Hematopoietic multipotent progenitor cell treated with erythropoietin and hydrocortisone succinate and interleukin-3 and kit ligand, for 4 days (in vitro differentiated cells): ENCODE results near the gene TTLL10.
"Not testable (repeated sequence)": the region's sequence is repeated elsewhere in the genome, so short reads cannot be mapped to it uniquely, and the experiment has no call there.

Source experiments
- DNase-seq: peaks from one replicate; pipeline ENCODE4 v3.0.0-alpha.2; 2015

TTLL10 gene

DNA sequence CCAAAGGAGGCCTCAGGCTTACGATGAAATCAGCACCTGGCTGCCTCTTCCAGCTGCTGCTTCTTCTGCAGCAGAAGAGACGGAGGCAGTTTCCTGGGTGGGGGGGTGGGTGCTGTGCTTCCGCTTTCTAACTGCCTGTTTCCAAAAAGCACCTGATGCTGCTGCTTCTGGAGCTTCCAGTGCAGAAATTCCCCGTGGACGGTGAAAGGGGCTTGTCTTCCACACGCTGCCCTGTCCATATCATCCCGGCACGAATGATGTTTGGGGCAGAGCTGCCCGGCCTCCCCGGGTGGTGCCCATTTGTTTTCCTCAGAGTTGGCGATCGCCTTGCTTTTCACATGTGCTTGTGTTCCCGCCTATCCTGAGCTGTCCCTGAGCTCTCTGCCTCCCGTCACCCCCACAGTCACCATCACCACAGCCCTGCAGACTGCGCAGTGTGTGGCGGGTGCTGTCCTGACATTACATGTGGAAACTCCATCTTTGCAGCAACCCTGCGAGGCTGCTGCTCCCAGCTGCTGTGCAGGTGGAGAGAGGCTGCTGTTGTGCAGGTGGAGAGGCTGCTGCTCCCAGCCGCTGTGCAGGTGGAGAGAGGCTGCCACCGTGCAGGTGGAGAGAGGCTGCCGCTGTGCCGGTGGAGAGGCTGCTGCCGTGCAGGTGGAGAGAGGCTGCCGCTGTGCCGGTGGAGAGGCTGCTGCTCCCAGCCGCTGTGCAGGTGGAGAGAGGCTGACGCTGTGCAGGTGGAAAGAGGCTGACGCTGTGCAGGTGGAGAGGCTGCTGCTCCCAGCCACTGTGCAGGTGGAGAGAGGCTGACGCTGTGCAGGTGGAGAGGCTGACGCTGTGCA is 1.8 kb downstream of the TTLL10 start:
- no peak for DNase-seq

DNA sequence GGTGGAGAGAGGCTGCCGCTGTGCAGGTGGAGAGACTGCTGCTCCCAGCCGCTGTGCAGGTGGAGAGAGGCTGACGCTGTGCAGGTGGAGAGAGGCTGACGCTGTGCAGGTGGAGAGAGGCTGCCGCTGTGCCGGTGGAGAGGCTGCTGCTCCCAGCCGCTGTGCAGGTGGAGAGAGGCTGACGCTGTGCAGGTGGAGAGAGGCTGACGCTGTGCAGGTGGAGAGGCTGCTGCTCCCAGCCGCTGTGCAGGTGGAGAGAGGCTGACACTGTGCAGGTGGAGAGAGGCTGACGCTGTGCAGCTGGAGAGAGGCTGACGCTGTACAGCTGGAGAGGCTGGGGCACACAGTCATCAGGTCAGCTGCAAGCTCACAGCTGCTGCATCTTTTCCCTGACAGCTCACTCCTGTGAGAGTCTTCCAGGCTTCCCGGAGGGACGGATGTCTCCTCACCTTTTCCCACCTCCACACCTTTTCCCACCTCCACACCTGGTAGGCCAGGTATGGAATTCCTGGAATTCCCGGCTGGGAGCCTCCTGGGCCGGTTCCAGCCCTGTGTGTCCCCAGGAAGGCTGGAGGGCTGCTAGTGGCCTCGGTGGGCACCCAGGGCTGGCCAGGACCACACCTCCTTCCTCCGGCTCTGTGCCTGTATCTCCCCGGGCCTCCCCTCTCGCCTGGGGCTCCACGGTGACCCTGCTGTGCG is 2.5 kb downstream of the TTLL10 start:
- not testable (repeated sequence) for DNase-seq

DNA sequence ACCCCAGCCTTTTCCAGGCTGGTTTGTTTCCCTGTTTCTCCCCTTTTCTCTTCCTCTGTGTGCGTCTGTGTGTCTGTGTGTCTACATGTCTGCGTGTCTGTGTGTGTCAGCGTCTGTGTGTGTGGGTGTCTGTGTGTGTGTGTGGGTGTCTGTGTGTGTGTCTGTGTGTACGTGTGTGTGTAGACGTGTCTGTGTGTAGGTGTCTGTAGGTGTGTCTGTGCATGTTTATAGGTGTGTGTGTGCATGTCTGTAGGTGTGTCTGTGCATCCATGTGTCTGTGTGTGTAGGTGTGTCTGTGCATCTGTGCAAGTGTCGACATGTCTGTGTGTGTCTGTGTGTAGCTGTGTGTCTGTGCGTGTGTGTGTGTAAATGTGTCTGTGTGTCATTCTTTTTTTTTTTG is 3.3 kb downstream of the TTLL10 start:
- no peak for DNase-seq

DNA sequence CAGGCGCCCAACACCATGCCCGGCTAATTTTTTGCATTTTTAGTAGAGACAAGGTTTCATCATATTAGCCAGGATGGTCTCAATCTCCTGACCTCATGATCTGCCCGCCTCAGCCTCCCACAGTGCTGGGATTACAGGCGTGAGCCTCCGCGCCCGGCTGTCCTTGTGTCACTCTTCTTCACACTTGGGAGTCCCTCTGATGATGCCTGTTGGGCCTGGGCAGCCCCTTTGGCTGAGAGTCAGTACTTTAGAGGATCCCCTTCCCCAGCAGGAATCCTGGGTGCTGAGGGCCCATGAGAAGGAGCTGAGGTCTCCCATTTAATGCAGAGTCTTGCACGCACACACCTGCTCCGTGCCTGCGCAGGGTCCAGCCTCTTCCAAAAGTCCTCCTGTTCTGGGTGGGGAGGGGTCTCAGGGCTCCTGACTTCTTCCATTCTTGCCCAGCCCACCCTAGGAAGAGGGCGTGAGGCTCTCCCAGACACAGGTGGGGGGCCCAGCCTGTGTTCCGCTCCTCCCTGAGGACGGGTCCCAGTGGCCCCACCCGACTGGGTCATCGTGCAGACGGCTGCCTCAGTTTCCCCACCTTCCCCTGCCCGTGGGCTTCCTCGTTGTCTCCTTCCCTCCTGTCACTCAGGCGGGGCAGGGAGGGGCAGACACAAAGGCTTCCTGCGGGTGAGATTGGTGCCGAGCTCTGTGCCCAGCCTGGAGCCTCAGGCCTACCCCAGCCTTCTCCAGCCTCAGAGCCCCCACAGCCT is 3.9 kb downstream of the TTLL10 start:
- no peak for DNase-seq

DNA sequence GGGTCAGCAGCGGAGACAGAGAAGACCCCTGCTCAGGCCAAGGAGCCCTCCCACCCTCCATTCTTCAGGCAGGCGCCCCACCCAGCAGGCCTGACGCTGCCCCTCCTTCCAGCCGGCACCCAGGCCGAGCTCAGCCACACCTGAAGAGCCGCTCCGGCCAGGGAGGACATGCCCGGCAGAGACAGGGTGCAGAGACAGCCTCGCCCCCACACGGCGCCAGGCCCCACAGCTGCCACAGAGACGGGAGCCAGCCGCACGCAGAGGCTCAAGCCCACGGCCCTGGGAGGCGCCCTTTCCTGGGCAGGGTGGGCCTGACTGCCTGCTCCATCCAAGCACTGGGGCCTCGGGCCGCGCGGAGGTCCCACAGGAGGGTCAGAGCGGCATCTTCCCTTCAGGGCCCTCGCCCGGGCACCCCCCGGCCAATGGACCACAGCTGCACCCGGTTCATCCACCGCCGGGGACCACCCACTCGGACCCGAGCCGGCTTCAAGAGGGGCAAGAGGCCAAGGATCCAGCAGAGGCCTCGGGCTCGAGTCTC is 5.2 kb downstream of the TTLL10 start:
- DNase-seq, result no peak

DNA sequence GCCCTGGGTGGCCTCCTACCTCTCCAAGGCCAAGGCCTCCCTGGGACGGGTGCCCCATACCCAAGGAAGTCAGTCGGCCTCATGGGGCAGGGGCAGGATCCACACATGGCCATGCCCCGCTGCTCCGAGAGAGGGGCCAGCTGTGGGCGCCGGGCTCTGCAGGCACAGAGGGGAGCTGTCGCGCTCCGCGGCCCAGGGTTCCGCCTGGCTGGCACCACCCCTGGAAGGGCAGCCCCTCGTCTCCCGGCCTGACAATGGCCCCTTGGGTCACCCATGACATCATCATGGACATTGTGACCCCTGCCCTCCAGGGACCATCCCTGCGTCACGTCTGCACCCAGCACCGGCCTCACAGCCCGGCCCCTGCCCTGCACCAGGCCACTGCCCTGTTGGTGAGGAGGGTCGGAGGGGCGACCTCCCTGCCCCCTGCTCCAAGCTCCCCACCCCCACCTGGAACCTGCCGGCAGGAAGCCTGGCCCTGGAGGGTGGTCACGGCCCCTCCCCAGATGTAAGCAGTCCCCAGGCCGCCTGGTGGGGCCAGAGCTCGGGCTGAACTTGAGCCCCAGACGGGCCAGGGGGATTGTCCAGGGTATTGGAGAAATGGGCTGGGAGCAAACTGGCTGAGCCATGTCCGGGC is 5.8 kb downstream of the TTLL10 start:
- no peak for DNase-seq

DNA sequence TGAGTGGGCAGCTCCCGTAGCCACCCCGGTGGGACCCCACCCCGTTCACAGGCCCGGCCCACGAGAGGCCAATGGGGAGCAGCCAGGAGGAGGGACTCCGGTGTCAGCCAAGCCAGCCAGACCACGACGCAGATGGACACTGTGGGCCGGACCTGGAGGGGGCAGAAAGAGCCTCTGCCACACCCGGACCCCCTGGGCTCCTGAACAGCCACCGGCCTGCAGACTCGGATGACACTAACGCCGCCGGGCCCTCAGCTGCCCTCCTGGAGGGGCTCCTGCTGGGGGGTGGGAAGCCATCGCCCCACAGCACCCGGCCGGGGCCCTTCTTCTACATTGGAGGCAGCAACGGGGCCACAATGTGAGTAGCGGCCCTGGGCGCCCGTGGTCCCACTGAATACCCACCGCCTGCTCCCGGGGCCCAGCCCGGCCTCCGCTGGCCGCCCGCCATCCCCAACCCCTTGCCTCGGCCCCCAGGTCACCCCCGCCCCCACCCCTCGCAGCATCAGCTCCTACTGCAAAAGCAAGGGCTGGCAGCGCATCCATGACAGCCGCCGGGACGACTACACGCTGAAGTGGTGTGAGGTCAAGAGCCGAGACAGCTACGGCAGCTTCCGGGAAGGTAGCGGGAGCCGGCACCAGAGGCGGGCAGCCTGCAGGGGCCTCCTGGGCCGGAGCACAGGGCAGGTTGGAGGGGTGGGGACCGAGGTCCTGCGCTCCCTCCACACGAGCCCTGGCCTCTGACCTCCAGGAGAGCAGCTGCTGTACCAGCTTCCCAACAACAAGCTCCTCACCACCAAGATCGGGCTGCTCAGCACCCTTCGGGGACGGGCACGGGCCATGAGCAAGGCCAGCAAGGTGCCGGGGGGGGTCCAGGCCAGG is 6.5 kb downstream of the TTLL10 start:
- DNase-seq, result no peak

DNA sequence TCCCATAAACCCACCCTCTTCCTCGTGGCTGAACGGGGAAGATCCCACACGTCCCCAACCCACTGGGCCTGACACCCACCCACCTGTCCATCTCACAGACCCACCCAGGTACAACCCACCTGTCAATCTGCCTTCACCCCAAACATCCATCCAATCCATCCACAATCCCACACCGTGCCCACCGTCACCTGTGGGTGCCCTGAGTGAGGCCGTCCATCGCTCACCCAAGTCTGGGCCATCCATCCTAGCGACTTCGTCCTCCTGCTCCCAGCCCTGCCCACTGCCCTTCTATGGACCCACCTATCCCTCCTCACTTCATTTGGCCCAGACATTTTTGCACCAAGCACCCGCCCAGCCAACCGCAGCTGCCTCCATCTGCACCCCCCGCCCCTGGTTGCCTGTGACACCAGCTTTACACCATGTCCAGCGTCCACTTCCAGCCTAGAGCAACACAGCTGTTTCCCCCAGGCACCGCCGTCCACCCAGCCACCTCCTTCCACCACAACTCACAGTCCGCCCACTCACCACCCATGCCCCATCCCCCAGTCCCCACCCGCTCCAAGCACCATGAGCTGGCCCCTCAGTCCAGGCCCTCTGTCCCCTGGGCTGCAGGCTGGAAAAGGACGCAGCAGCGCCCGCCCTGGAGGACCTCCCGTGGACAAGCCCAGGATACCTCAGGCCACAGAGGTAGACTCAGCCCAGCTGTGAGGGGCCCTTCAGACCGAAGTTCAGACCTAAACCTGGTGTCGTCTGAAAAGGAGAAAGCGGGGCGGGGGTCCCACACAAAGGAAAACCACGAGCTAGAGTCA is 7.7 kb downstream of the TTLL10 start:
- DNase-seq, result no peak

DNA sequence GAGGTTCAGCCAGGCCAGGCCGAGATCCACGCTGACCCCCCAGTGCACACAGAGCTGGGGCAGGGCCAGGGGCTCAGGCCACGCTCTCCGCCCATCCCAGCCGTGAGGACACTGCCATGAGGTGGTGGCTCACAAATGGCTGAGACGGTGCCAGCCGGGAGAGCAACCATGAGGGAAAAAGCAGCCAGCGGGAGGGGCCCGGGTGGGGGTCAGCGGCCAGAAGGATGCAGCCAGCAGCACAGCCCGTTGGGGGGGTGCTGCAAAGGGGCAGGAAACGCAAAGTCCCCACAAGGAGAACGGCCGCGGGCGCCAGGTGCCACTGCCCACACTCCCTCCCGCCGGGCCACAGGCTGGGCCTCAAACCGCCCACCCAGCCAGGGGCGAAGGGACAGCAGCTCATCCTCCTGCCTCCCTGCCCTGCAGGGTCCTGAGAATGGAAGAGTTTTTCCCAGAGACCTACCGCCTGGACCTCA is 8.3 kb downstream of the TTLL10 start:
- DNase-seq, result no peak

DNA sequence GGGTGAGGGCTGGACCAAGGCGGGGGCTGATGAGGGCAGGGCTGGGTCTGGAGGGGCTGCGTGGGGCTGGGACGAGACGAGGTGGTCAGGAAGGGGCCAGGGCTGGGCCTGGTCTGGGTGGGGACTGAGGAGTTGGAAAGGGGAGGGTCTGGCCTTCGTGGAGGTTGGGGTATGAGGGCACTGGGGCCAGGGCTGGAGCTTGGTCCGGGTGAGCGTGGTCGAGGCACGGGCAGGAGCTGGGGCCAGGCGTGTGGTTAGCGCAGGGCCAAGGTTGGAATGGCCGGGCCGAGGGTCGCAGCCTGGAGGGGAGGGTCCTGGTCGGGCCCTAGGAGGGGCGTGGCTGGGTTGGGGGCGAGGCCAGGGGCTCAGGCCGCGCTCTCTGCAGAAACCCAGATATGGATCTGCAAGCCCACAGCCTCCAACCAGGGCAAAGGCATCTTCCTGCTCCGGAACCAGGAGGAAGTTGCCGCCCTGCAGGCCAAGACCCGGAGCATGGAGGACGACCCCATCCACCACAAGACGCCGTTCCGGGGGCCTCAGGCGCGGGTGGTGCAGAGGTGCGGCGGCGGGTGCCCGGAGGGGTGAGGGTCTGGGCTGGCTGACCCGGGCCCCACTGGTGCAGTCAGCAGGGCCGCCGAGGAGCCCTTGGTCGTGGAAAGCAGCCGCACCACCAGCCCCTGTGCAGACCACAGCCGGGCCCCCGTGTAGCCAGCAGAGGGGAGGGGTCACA is 9.0 kb downstream of the TTLL10 start:
- DNase-seq, result peak; percentile 75

DNA sequence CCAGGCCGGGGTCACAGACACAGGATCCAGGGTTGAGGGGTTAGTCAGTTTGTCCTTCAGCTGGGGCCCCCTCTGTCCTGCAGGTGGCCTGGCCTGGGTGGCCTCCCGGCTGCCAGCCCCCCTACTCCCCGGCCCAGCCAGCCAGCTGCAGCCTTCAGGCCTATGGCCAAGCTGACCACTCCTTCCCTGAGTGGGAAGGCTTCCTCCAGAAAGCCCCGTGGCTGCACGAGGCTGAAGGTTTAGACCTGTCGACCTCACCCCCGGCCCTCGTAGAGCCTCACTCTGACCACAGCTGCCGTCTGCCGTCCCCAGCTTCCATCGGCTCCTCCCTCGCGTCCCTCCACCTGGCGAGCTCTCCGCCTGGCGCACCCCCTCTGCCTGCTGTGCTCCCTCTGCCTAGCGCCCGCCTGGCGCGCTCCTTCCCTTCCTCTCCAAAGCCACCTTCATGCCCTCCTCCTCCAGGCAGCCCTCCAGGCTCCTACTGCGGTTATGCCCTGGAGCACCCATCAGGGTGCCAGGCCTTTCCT is 9.6 kb downstream of the TTLL10 start:
- DNase-seq, result no peak

DNA sequence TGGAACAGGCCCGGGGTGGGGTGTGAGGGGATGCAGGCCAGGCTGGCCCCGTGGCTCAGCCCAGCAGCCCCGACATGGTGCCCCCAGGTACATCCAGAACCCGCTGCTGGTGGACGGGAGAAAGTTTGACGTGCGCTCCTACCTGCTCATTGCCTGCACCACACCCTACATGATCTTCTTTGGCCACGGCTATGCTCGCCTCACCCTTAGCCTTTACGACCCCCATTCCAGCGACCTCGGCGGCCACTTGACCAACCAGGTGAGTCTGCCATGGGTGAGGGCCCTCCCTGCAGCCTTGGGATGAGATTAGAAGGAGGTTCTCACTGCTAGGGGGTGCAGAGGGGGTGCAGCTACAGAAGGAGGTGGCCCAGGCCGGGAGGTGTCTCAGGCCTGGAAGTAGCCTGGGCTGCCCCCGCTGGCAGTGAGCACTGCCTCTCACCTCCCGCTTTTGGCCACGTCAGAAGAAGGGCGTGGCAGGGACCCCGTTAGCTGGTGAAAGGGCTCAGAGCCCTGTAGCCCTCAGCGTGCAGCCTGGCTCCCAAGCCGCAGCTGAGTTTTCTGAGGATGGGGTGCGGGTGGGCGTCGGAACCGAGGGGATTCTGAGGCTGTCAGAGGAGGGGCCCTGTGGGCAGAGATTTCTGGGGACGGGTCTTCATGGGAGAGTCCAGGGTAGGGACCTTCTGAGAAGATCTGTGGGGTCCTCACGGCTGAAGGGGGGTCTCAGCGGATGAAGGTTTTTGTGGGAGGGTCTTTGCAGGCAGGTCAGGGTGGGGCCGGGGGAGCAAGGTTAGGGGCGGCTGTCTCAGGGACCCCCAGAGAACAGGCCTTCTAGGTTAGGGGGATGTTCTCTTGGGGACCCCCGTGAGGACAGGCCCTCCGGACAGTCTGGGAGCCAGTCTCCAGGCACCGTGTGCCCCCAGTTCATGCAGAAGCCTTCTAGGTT is 10.4 kb downstream of the TTLL10 start:
- DNase-seq, result no peak

DNA sequence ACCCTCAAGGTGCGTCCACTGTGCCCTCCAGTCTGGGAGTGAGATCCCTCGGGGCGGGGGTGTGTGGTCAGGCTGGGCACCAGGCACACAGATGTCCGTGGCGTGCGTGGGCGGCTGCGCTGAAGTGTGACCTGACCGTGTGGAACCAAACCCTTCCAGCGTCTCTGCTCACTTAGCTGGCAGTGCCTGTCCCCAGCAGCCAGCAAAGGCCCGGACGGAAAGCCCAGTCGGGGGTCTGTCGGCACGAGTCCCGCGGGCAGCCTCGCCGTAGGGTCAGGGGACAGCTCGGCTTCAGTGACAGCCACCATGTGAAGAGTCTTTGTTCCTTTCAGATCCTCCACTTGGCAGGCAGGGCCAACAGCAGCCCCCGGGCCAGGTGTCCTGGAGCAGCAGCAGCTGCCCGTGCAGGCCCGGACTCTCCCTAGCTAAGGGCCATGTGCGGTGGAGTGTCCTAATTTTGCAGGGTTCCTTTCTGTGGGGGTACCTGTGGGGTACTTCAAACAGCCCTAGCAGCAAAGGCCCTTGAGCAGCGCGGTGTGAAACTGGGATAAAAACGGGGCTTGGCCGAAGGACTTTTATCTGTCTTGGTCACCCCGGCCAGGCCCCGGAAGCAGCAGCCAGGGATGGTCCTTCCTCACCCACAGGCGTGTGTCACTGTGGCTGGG is 11.6 kb downstream of the TTLL10 start:
- DNase-seq, result no peak

DNA sequence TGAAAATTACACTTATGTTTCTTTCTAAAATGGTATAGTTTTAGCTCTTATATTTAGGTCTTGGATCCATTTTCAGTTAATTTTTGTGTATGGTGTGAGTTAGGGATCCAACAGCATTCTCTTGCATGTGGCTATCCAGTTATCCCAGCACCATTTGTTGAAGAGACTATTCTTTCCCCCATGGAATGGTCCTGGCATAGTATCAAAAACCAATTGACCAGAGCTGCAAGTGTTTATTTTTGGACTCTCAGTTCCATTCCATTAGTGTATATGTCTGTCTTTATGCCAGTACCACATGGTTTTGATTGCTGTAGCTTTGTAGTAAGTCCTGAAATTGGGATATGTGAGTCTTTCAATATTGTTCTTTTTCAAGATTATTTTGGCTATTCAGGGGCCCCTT is 14.3 kb downstream of the TTLL10 start:
- no peak for DNase-seq

DNA sequence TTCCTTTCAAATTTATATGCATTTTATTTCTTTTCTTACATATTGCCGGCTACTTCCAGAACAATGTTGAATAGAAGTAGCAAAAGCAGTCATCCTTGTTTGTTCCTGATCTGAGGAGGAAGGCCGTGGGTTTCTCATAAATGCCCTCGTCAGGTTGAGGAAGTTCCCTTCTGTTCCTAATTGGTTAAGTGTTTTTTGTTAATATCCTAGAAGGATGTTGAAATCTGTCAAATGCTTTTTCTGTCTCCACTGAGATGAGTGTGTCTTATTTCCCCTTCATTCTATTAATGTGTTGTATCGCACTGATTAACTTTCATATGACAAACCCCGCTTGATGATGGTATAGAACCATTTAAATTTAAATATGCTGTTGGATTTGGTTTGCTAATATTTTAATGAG is 15.4 kb downstream of the TTLL10 start:
- peak; percentile 41 for DNase-seq

DNA sequence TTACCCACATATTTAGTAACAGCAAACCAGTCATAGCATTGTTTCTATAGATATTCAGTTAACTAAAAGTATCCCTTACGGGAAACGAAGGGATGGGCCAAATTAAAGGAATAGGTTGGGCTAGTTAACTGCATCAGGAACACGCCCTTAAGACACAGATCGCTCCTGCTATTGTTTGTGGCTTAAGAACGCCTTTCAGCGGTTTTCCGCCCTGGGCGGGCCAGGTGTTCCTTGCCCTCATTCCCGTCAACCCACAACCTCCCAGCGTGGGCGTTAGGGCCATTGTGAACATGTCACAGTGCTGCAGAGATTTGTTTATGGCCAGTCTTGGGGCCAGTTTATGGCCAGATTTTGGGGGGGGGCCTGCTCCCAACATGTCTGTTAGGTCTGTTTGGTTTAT is 18.1 kb downstream of the TTLL10 start:
- DNase-seq, result no peak

DNA sequence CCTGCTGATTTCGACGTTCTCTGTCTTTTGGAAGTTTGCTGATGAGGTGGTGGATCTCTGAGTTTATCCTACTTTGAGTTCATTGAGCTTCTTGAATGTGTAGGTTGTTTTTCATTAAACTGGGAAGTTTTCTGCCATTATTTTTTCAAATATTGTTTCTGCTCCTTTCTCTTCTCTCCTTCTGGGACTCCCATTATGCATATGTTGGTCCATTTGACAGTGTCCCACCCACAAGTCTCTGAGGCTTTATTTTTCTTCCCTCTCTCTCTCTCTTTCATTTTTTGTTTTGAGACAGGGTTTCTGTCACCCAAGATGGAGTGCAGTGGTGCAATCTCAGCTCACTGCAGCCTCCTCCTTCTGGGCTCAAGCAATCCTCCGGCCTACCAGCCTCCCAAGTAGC is 21.0 kb downstream of the TTLL10 start:
- no peak for DNase-seq

DNA sequence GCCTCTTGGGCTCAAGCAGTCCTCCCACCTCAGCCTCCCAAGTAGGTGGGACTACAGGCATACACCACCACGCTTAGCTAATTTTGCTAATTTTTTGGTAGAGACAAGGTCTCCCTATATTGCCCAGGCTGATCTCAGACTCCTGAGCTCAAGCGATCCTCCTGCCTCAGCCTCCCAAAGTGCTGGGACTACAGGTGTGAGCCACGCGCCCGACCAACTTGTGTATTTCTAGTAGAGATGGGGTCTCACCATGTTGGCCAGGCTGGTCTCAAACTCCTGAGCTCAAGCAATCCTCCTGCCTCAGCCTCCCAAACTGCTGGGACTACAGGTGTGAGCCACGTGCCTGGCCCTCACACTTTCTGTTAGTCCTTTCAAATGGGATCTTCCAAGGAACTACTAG is 22.0 kb downstream of the TTLL10 start:
- DNase-seq, result not testable (repeated sequence)
